Type B pancreatic cell (in vitro differentiated cells): ENCODE results near the gene ELL2. TPM values are rescaled to one million over a fixed set of nuclear protein-coding genes. Genes with fewer than 3 reads are reported as not detected.

ENCODE experiments used
- DNase-seq: peaks from one replicate; pipeline ENCODE4 v3.0.0; 2021; ENCODE audit warnings: mixed read lengths; ENCODE audit not compliant: unreplicated experiment; ENCODE audit errors: extremely low spot score
- H3K27ac Mint-ChIP-seq: 2 replicates; pipeline ENCODE4 v1.8.0; 2021; ENCODE audit warnings: mild to moderate bottlenecking, mixed read lengths
- H3K27me3 Mint-ChIP-seq: 2 replicates; pipeline ENCODE4 v1.8.0; 2021; ENCODE audit warnings: mixed read lengths
- H3K36me3 Mint-ChIP-seq: 2 replicates; pipeline ENCODE4 v1.8.0; 2021; ENCODE audit warnings: mixed read lengths
- H3K4me1 Mint-ChIP-seq: one replicate; pipeline ENCODE4 v1.8.0; 2021; ENCODE audit warnings: mixed read lengths; ENCODE audit not compliant: unreplicated experiment
- H3K4me3 Mint-ChIP-seq: 2 replicates; pipeline ENCODE4 v1.8.0; 2021; ENCODE audit warnings: mild to moderate bottlenecking, mixed read lengths
- H3K9me3 Mint-ChIP-seq: 2 replicates; pipeline ENCODE4 v1.8.0; 2021; ENCODE audit warnings: mixed read lengths
- total RNA-seq: library from RNA; stranded (reverse); gene quantifications from 2 replicates; pipeline ENCODE4 v1.2.1, GENCODE V29; 2021; ENCODE audit warnings: low replicate concordance
- TF ChIP-seq, protein P1 (sequence below): fragments of 200-600 bp; sonication (generic); conservative IDR thresholded peaks from 2 replicates; pipeline ENCODE4 v1.5.0; 2021; ENCODE audit warnings: antibody characterized with exemption, mild to moderate bottlenecking

ELL2 gene
- total RNA-seq, 1 donor from 2014 or later = 33.9 TPM

DNA sequence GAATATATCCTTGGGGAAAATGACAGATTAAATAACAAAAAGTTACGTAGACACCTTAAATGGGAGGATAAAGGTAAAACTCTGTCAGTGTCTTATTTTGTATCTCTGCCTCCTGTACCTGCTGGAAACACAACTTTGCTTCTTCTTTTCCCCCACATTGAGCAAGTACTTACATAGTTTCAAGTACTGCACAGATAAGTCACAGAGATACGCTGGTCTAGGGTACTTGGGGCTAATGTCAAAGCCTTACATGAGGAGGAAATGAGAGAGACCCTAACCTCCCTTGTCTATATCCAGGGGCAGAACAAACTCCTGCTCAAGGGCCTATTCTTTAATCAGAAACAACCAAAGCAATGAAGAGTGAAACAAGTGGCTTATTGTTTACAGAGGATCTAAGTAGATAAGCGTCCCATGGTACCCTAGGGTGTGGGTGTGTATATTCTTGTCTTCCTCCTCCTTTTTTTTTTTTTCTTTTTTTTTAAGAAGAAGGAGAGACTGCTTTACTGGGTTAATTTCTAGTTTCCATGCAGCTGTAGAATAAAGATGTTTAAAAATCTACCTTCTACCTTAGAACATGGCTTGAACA, 43.1 kb downstream of the ELL2 start:
- H3K27ac Mint-ChIP-seq = no peak overlapping the region
- TF ChIP-seq, protein P1, sequence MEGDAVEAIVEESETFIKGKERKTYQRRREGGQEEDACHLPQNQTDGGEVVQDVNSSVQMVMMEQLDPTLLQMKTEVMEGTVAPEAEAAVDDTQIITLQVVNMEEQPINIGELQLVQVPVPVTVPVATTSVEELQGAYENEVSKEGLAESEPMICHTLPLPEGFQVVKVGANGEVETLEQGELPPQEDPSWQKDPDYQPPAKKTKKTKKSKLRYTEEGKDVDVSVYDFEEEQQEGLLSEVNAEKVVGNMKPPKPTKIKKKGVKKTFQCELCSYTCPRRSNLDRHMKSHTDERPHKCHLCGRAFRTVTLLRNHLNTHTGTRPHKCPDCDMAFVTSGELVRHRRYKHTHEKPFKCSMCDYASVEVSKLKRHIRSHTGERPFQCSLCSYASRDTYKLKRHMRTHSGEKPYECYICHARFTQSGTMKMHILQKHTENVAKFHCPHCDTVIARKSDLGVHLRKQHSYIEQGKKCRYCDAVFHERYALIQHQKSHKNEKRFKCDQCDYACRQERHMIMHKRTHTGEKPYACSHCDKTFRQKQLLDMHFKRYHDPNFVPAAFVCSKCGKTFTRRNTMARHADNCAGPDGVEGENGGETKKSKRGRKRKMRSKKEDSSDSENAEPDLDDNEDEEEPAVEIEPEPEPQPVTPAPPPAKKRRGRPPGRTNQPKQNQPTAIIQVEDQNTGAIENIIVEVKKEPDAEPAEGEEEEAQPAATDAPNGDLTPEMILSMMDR = no peak
- H3K4me3 Mint-ChIP-seq = no peak overlapping the region
- DNase-seq = no peak
- no peaks in the 10 kb centered on the region for H3K27me3 Mint-ChIP-seq
- H3K4me1 Mint-ChIP-seq = peaks cover 10% of the 10 kb centered on the region
- H3K36me3 Mint-ChIP-seq = peaks cover 9% of the 10 kb centered on the region
- H3K9me3 Mint-ChIP-seq = no peaks in the 10 kb centered on the region

DNA sequence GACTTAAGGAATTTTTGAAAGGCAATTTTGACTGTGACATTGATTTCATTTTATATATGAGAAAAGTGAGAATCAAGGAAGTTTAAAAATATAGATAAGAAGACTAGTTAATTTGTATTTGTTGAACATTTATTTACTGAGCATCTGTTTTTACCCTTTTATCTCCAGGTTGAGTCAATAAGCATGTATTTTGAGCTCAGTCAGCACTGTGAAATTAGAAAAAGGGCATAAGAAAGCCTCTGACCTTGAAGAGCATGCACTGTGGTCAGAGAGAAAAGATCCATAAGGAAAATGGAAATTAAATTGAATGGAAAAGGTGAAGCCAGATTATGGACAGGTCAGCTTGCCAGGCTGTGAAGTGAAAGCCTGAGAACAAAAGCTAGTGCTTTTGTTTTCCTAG, 44.4 kb downstream of the ELL2 start:
- Mint-ChIP-seq H3K9me3 (no peaks in the 10 kb centered on the region), H3K27me3 (no peaks in the 10 kb centered on the region), H3K27ac (no peak overlapping the region), H3K36me3 (peaks cover 9% of the 10 kb centered on the region), H3K4me1 (peaks cover 14% of the 10 kb centered on the region), H3K4me3 (no peak overlapping the region)
- TF ChIP-seq, protein P1 = no peak
- DNase-seq = no peak

- peaks cover 18% of the 10 kb centered on the region for H3K4me1 Mint-ChIP-seq
- H3K36me3 Mint-ChIP-seq = peaks cover 9% of the 10 kb centered on the region
- no peaks in the 10 kb centered on the region for H3K9me3 Mint-ChIP-seq
- H3K27me3 Mint-ChIP-seq = no peaks in the 10 kb centered on the region
- H3K27ac Mint-ChIP-seq = no peak overlapping the region
- H3K4me3 Mint-ChIP-seq = no peak overlapping the region
- DNase-seq = no peak
- TF ChIP-seq, protein P1 = no peak
Measured at GRCh38 chr5:95916687-95917085, 45.0 kb downstream of the ELL2 start.

- H3K4me1 Mint-ChIP-seq = peaks cover 18% of the 10 kb centered on the region
- TF ChIP-seq, protein P1 = no peak
Measured at GRCh38 chr5:95915999-95916686, 45.5 kb downstream of the ELL2 start.

GRCh38 chr5:95913663-95914062, 48.0 kb downstream of the ELL2 start:
- no peak for DNase-seq
- Mint-ChIP-seq H3K36me3 (peaks cover 9% of the 10 kb centered on the region), H3K27ac (no peak overlapping the region), H3K4me3 (no peak overlapping the region), H3K27me3 (no peaks in the 10 kb centered on the region), H3K9me3 (no peaks in the 10 kb centered on the region), H3K4me1 (peaks cover 26% of the 10 kb centered on the region)
- TF ChIP-seq, protein P1 = no peak

More at GRCh38 chr5:95915999-95916686, 45.5 kb downstream of the ELL2 start:
- Mint-ChIP-seq H3K36me3 (peaks cover 9% of the 10 kb centered on the region), H3K4me3 (no peak overlapping the region), H3K27me3 (no peaks in the 10 kb centered on the region), H3K9me3 (no peaks in the 10 kb centered on the region), H3K27ac (no peak overlapping the region)
- no peak for DNase-seq
